ENCODE measurements around the gene TTC19. TPM values are rescaled to one million over a fixed set of nuclear protein-coding genes. Genes with fewer than 3 reads are reported as not detected.
A peak's percentile ranks its signal among the peaks of the same experiment; 100 is the strongest.

TTC19 gene
- total RNA-seq, 2 donors from 2014 or later, result 44.5 to 55.2 TPM

DNA sequence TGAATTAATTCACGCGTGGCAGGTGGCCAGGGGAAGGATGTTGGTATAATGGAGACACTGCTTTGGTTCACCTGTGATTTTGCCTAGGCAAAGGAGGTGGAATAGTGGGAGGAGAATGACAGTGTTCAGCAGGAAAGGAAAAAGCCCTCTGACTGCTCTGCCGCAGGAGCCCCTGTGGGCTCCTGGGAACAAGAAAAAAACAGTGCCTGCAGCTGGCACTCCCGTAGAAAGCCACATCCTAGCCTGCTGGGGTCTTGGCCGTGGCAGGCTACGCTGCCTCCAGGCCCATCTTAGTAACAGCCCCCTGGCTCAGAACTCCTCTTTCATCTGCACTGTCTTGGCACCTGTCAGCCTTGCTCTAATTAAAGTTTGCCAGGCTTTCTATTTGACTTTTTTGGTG lies 34.1 kb upstream of the TTC19 start:
- Histone ChIP-seq H3K9ac (ENCODE audit: low read depth in 2 of 2, low read length in 2 of 2) (peak overlapping the region in 1 of 2 donors; percentile 86), H3K27ac (peak overlapping the region; percentile 84), H3K9me3 (no peaks in the 10 kb centered on the region), H3K4me1 (peaks cover 21% of the 10 kb centered on the region), H3K4me3 (no peak overlapping the region), H3K36me3 (no peaks in the 10 kb centered on the region), H3K27me3 (no peaks in the 10 kb centered on the region)
- TF ChIP-seq, protein P1, sequence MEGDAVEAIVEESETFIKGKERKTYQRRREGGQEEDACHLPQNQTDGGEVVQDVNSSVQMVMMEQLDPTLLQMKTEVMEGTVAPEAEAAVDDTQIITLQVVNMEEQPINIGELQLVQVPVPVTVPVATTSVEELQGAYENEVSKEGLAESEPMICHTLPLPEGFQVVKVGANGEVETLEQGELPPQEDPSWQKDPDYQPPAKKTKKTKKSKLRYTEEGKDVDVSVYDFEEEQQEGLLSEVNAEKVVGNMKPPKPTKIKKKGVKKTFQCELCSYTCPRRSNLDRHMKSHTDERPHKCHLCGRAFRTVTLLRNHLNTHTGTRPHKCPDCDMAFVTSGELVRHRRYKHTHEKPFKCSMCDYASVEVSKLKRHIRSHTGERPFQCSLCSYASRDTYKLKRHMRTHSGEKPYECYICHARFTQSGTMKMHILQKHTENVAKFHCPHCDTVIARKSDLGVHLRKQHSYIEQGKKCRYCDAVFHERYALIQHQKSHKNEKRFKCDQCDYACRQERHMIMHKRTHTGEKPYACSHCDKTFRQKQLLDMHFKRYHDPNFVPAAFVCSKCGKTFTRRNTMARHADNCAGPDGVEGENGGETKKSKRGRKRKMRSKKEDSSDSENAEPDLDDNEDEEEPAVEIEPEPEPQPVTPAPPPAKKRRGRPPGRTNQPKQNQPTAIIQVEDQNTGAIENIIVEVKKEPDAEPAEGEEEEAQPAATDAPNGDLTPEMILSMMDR (IDR thresholded peaks at IDR 0.05), result no peak
- intact Hi-C loops (cut with DNase I), result no loop called here
- no peak for DNase-seq

DNA sequence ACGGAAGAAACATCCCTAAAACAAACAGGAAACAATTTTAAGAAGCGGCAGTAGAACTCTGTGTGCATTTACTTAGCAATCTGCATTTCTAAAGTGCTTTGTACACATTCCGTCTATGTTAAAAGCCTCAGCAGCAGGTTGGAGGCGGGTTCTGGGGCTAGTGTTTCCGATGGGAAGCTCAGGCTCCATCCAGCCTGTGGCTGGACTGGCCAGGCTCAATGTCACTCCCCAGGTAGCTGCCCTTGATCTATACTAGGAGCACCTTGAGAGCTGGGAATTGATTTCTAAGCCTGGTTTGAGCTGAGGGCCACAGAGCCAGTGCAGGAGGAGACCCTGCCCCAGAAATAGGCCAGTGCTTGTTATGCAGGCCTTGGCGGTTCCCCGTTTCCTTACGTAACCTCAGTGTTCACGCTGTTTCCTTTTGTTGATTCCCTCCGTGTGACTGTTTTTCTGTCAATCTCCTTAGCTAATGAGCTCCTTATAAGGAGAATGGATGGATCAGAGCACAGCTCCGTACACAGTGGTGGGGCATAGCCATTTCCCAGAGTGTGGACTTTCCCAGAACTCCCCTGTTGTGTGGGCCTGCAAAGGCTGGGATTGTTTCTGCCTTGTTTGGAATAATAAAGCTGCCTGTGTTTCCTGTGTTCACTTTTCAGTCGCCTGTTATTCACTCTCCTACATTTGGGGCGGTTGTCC lies 33.3 kb upstream of the TTC19 start:
- no peaks in the 10 kb centered on the region for H3K27me3 ChIP-seq
- no peaks in the 10 kb centered on the region for H3K36me3 ChIP-seq
- DNase-seq, result peak; percentile 72
- H3K9ac ChIP-seq (ENCODE audit: low read depth in 2 of 2, low read length in 2 of 2), result peak overlapping the region; percentile 13 to 86
- H3K9me3 ChIP-seq, result no peaks in the 10 kb centered on the region
- peak overlapping the region; percentile 84 for H3K27ac ChIP-seq
- no peak overlapping the region for H3K4me3 ChIP-seq
- TF ChIP-seq, protein P1 (IDR thresholded peaks at IDR 0.05), result no peak
- H3K4me1 ChIP-seq, result peaks cover 21% of the 10 kb centered on the region
- intact Hi-C loops (cut with DNase I), result no loop called here

DNA sequence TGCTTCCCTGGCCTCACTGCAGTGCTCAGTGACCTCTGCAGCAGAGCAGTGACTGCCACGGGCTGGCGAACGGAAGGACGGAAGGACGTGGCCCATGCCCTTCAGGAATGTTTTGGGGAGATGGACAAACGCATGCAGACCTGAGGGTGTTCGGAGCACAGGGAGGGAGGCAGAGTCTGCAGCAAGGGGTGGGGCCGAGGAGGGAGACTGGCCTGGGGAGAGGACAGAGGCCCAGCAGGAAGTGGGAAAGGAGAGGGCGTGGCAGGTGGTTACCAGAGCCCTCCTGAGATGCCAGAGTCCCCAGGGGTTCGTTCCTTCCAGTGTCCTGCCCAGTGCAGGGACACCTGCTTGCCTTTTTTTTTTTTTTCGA lies 32.8 kb upstream of the TTC19 start:
- Histone ChIP-seq H3K4me1 (peaks cover 21% of the 10 kb centered on the region), H3K9me3 (no peaks in the 10 kb centered on the region), H3K27me3 (no peaks in the 10 kb centered on the region), H3K9ac (ENCODE audit: low read depth in 2 of 2, low read length in 2 of 2) (peak overlapping the region; percentile 13 to 86), H3K4me3 (no peak overlapping the region), H3K36me3 (no peaks in the 10 kb centered on the region), H3K27ac (peak overlapping the region; percentile 84)
- TF ChIP-seq, protein P1 (IDR thresholded peaks at IDR 0.05), result no peak
- peak; percentile 81 for DNase-seq
- intact Hi-C loops (cut with DNase I), result no loop called here

DNA sequence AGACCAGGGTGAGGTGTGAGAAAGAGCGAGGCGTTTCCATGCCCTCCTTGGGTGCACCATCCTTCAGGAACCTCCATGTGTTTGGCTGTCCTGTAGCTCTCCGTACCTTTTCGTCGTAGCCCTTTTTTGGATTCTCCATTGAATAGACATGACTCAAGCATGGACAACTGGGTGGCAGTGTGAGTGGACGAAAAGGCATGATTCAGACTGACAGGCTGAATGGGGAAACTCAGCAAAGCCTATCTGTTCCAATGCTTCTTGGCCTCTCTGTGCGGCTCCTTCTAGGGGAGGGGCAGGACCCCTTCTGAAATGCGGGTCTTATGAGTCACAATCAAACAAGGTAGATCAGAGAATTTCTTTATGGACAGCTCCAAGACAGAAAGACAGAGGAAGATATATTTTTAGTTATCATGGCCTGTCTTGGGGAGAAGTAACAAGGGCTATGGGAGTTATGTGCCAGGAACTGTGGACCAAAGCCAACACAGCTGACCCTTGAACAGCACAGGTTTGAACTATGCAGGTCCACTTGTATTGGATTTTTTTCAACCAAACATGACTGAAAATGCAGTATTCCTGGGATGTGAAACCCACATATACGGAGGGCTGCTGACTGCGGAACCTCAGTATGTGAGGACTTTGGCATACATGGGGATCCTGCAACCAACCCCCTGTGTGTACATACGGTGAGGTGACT lies 31.8 kb upstream of the TTC19 start:
- H3K9me3 ChIP-seq, result no peaks in the 10 kb centered on the region
- H3K36me3 ChIP-seq, result no peaks in the 10 kb centered on the region
- H3K27ac ChIP-seq, result no peak overlapping the region
- H3K27me3 ChIP-seq, result no peaks in the 10 kb centered on the region
- no peak overlapping the region for H3K4me3 ChIP-seq
- TF ChIP-seq, protein P1 (IDR thresholded peaks at IDR 0.05), result no peak
- no peak overlapping the region for H3K9ac ChIP-seq (ENCODE audit: low read depth in 2 of 2, low read length in 2 of 2)
- intact Hi-C loops (cut with DNase I), result no loop called here
- no peak for DNase-seq
- peaks cover 21% of the 10 kb centered on the region for H3K4me1 ChIP-seq

- no peaks in the 10 kb centered on the region for H3K27me3 ChIP-seq
- DNase-seq, result no peak
- H3K4me3 ChIP-seq, result no peak overlapping the region
- no peak overlapping the region for H3K9ac ChIP-seq (ENCODE audit: low read depth in 2 of 2, low read length in 2 of 2)
- H3K4me1 ChIP-seq, result peaks cover 21% of the 10 kb centered on the region
- no peak overlapping the region for H3K27ac ChIP-seq
- H3K36me3 ChIP-seq, result no peaks in the 10 kb centered on the region
- TF ChIP-seq, protein P1 (IDR thresholded peaks at IDR 0.05), result no peak
- H3K9me3 ChIP-seq, result no peaks in the 10 kb centered on the region
- intact Hi-C loops (cut with DNase I), result no loop called here
These were observed 30.2 kb upstream of the TTC19 start for GRCh38 chr17:15969463-15969862.

Data from colonic mucosa (tissue), 4 donors.